Hepatocyte (in vitro differentiated cells): Measurements from ENCODE around the gene PATE3.

Experiments
- EZH2 ChIP-seq: fragments of 200-600 bp; sonication (generic); IDR thresholded peaks from 2 replicates; pipeline ENCODE4 v1.6.1; 2016; ENCODE audit warnings: antibody characterized with exemption, mild to moderate bottlenecking, borderline replicate concordance
- EZH2phosphoT487 ChIP-seq: fragments of 200-600 bp; sonication (generic); IDR thresholded peaks from one replicate; pipeline ENCODE4 v1.6.1; 2018; ENCODE audit warnings: antibody characterized with exemption, mild to moderate bottlenecking, low read depth, moderate library complexity; ENCODE audit not compliant: unreplicated experiment, severe bottlenecking
- TF ChIP-seq, protein P1 (sequence below): fragments of 200-600 bp; sonication (generic); IDR thresholded peaks from 2 replicates; pipeline ENCODE4 v1.5.1; 2016; ENCODE audit warnings: antibody characterized with exemption, mild to moderate bottlenecking; ENCODE audit not compliant: poor library complexity

DNA sequence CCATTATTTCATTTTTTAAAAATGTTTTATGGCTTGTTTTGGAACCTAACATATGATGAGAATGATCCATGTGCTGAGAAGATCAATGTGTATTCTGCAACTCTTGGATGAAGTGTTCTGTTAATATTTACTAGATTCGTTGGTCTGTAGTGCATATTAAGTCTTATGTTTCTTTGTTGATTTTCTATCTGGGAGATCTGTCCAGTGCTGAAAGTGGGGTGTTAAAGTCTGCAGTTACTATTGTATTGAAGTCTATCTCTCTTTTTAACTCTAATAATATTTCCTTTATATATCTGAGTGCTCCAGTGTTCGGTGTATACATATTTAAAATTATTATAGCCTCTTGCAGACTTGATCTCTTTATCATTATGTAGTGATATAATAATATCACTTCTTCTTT is 11.9 kb downstream of the PATE3 start:
- TF ChIP-seq, protein P1, sequence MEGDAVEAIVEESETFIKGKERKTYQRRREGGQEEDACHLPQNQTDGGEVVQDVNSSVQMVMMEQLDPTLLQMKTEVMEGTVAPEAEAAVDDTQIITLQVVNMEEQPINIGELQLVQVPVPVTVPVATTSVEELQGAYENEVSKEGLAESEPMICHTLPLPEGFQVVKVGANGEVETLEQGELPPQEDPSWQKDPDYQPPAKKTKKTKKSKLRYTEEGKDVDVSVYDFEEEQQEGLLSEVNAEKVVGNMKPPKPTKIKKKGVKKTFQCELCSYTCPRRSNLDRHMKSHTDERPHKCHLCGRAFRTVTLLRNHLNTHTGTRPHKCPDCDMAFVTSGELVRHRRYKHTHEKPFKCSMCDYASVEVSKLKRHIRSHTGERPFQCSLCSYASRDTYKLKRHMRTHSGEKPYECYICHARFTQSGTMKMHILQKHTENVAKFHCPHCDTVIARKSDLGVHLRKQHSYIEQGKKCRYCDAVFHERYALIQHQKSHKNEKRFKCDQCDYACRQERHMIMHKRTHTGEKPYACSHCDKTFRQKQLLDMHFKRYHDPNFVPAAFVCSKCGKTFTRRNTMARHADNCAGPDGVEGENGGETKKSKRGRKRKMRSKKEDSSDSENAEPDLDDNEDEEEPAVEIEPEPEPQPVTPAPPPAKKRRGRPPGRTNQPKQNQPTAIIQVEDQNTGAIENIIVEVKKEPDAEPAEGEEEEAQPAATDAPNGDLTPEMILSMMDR: no peak
- TF ChIP-seq EZH2 (no peak), EZH2phosphoT487 (no peak)
